Esophagus squamous epithelium (tissue), 4 donors: Measurements from ENCODE around the gene GALNT14.

Source experiments
- POLR2A ChIP-seq, 4 donors: fragments of 450-650 bp; IDR thresholded peaks; one replicate each; pipeline ENCODE4 v1.6.1; 2017; ENCODE audit warnings: antibody characterized with exemption in 4 of 4, mild to moderate bottlenecking in 4 of 4, moderate library complexity in 3 of 4
- TF ChIP-seq, protein P1 (sequence below), 6 experiments: fragments of 450-650 bp in 4 of 6; fragments of 200-600 bp in 2 of 6; sonication (generic) in 2 of 6; IDR thresholded peaks; one replicate each; pipeline ENCODE4 v1.5.1; 2016 to 2019; ENCODE audit warnings: antibody characterized with exemption in 6 of 6, mild to moderate bottlenecking in 4 of 6, moderate library complexity in 4 of 6

DNA sequence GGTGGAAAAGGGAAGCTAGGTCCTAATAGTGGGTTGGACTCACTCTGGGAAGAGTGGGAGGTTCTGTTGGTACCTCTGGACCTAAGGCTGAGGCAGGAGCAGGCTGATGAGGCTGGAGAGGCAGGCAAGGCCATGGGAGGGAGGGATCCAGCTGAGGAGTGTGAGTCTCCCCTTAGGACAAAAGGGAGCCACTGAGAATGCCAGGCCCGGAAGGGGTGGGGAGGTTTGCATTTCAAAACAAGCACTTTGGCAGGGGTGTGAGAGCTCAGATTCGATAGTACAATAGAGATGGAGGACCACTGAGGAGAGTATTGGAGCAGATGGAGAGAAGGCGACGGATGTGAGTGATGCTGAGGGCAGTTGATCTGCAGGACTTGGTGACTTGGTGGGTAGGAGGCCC, 198.9 kb downstream of the GALNT14 start:
- TF ChIP-seq, protein P1, sequence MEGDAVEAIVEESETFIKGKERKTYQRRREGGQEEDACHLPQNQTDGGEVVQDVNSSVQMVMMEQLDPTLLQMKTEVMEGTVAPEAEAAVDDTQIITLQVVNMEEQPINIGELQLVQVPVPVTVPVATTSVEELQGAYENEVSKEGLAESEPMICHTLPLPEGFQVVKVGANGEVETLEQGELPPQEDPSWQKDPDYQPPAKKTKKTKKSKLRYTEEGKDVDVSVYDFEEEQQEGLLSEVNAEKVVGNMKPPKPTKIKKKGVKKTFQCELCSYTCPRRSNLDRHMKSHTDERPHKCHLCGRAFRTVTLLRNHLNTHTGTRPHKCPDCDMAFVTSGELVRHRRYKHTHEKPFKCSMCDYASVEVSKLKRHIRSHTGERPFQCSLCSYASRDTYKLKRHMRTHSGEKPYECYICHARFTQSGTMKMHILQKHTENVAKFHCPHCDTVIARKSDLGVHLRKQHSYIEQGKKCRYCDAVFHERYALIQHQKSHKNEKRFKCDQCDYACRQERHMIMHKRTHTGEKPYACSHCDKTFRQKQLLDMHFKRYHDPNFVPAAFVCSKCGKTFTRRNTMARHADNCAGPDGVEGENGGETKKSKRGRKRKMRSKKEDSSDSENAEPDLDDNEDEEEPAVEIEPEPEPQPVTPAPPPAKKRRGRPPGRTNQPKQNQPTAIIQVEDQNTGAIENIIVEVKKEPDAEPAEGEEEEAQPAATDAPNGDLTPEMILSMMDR (IDR thresholded peaks at IDR 0.05) = no peak
- TF ChIP-seq POLR2A (IDR thresholded peaks at IDR 0.05) = no peak
